Dedifferentiated amniotic fluid mesenchymal stem cell (primary cell): Measurements from ENCODE around the gene PAX2.

Experiments
- DNase-seq: peaks from one replicate; pipeline ENCODE4 v3.0.0-alpha.2; 2016; ENCODE audit errors: extremely low spot score

The PAX2 gene

GRCh38 chr10:100817268-100817839, 72.0 kb downstream of the PAX2 start:
- DNase-seq: no peak

- no peak for DNase-seq
These were observed 74.0 kb downstream of the PAX2 start for GRCh38 chr10:100819424-100819823.

- no peak for DNase-seq
These were observed 77.8 kb downstream of the PAX2 start for GRCh38 chr10:100823194-100823593.

GRCh38 chr10:100824886-100825285, 79.5 kb downstream of the PAX2 start:
- DNase-seq: no peak

- DNase-seq: no peak
These were observed 80.0 kb downstream of the PAX2 start for GRCh38 chr10:100825325-100825875.

- DNase-seq: no peak
These were observed 80.8 kb downstream of the PAX2 start for GRCh38 chr10:100826031-100826651.

- DNase-seq: no peak
These were observed 81.2 kb downstream of the PAX2 start for GRCh38 chr10:100826661-100826982.

GRCh38 chr10:100826983-100827818, 81.8 kb downstream of the PAX2 start:
- no peak for DNase-seq

- no peak for DNase-seq
These were observed 82.7 kb downstream of the PAX2 start for GRCh38 chr10:100827819-100828737.

GRCh38 chr10:100828738-100829096, 83.3 kb downstream of the PAX2 start:
- DNase-seq: no peak

- no peak for DNase-seq
These were observed 83.9 kb downstream of the PAX2 start for GRCh38 chr10:100829097-100829870.

- no peak for DNase-seq
These were observed 84.7 kb downstream of the PAX2 start for GRCh38 chr10:100829933-100830727.

- DNase-seq: no peak
These were observed 85.3 kb downstream of the PAX2 start for GRCh38 chr10:100830728-100831111.

GRCh38 chr10:100831742-100832141, 86.4 kb downstream of the PAX2 start:
- DNase-seq: no peak

GRCh38 chr10:100835810-100836209, 90.4 kb downstream of the PAX2 start:
- DNase-seq: no peak

- no peak for DNase-seq
These were observed 91.5 kb downstream of the PAX2 start for GRCh38 chr10:100836891-100837290.

GRCh38 chr10:100837300-100837699, 91.9 kb downstream of the PAX2 start:
- no peak for DNase-seq

- DNase-seq: no peak
These were observed 93.6 kb downstream of the PAX2 start for GRCh38 chr10:100838986-100839385.

- no peak for DNase-seq
These were observed 96.1 kb downstream of the PAX2 start for GRCh38 chr10:100841528-100841927.

- DNase-seq: no peak
These were observed 102.1 kb downstream of the PAX2 start for GRCh38 chr10:100847440-100847839.
